Measurements from ENCODE around the gene ACSM6. TPM values are rescaled to one million over a fixed set of nuclear protein-coding genes. Genes with fewer than 3 reads are reported as not detected.

The ACSM6 gene
- total RNA-seq, 1 experiment from 2014 or later, result not detected

DNA sequence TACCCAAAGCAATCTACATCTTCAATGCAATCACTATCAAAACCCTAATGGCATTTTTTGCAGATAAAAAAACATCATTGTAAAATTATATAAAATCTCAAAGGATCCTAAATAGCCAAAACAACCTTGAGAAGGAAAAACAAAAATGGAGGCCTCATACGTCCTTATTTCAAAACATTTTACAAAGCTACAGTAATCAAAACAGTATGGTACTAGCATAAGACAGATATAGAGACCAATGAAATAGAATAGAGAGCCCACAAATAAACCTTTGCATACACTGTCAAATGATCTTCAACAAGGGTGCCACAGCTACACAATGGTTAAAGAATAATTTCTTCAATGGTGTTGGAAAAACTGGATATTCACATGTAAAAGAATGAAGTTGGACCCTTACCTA is 62.2 kb downstream of the ACSM6 start:
- TF ChIP-seq, protein P1, sequence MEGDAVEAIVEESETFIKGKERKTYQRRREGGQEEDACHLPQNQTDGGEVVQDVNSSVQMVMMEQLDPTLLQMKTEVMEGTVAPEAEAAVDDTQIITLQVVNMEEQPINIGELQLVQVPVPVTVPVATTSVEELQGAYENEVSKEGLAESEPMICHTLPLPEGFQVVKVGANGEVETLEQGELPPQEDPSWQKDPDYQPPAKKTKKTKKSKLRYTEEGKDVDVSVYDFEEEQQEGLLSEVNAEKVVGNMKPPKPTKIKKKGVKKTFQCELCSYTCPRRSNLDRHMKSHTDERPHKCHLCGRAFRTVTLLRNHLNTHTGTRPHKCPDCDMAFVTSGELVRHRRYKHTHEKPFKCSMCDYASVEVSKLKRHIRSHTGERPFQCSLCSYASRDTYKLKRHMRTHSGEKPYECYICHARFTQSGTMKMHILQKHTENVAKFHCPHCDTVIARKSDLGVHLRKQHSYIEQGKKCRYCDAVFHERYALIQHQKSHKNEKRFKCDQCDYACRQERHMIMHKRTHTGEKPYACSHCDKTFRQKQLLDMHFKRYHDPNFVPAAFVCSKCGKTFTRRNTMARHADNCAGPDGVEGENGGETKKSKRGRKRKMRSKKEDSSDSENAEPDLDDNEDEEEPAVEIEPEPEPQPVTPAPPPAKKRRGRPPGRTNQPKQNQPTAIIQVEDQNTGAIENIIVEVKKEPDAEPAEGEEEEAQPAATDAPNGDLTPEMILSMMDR (conservative IDR thresholded peaks at IDR 0.05; ENCODE audit: low read depth, low read length), result no peak
- TF ChIP-seq EZH2 (IDR thresholded peaks at IDR 0.05; ENCODE audit: borderline replicate concordance, low read depth, low read length, poor library complexity, severe bottlenecking), result no peak
- intact Hi-C loops (cut with micrococcal nuclease; ENCODE audit: unreplicated experiment), result no loop called here
- ChIA-PET POLR2A (ENCODE audit: low non-redundant PET) (no interaction called here), CTCF (no interaction called here)
- no TSS peak for BruUV-seq (replicated peaks)
- no peak overlapping the region for H3K27ac ChIP-seq (ENCODE audit: low read depth, low read length, poor library complexity, severe bottlenecking)
- no peak overlapping the region for H3K4me3 ChIP-seq (ENCODE audit: low read depth, low read length, poor library complexity, severe bottlenecking)
- no peaks in the 10 kb centered on the region for H3K4me1 ChIP-seq (ENCODE audit: insufficient read depth, low read length, poor library complexity, severe bottlenecking)
- no peak for DNase-seq (ENCODE audit: low spot score)
- no peaks in the 10 kb centered on the region for H3K36me3 ChIP-seq (ENCODE audit: insufficient read depth, low read length, poor library complexity, severe bottlenecking)
- H3K9me3 ChIP-seq (ENCODE audit: low read depth, low read length, poor library complexity, severe bottlenecking), result peaks cover 6% of the 10 kb centered on the region
- no peaks in the 10 kb centered on the region for H3K27me3 ChIP-seq (replicated peaks; ENCODE audit: insufficient read depth, low read depth, low read length, poor library complexity)

DNA sequence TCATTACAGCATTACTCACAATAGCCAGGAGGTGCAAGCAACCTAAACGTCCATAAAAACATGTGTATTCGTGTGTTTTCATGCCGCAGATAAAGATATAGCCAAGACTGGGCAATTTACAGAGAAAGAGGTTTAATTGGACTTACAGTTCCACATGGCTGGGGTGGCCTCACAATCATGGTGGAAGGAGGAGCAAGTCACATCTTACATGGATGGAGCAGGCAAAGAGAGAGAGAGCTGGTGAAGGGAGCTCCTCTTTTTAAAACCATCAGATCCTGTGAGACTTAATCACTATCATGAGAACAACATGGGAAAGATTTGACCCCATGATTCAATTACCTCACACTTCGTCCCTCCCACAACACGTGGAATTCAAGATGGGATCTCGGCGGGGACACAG is 63.8 kb downstream of the ACSM6 start:
- Histone ChIP-seq H3K36me3 (ENCODE audit: insufficient read depth, low read length, poor library complexity, severe bottlenecking) (no peaks in the 10 kb centered on the region), H3K27ac (ENCODE audit: low read depth, low read length, poor library complexity, severe bottlenecking) (no peak overlapping the region), H3K4me3 (ENCODE audit: low read depth, low read length, poor library complexity, severe bottlenecking) (no peak overlapping the region), H3K27me3 (replicated peaks; ENCODE audit: insufficient read depth, low read depth, low read length, poor library complexity) (no peaks in the 10 kb centered on the region), H3K4me1 (ENCODE audit: insufficient read depth, low read length, poor library complexity, severe bottlenecking) (no peaks in the 10 kb centered on the region), H3K9me3 (ENCODE audit: low read depth, low read length, poor library complexity, severe bottlenecking) (peaks cover 6% of the 10 kb centered on the region)
- DNase-seq (ENCODE audit: low spot score), result no peak
- no TSS peak for BruUV-seq (replicated peaks)
- POLR2A ChIA-PET (ENCODE audit: low non-redundant PET), result no interaction called here
- intact Hi-C loops (cut with micrococcal nuclease; ENCODE audit: unreplicated experiment), result no loop called here
- TF ChIP-seq, protein P1 (conservative IDR thresholded peaks at IDR 0.05; ENCODE audit: low read depth, low read length), result no peak
- TF ChIP-seq EZH2 (IDR thresholded peaks at IDR 0.05; ENCODE audit: borderline replicate concordance, low read depth, low read length, poor library complexity, severe bottlenecking), result no peak
- CTCF ChIA-PET, result no interaction called here

DNA sequence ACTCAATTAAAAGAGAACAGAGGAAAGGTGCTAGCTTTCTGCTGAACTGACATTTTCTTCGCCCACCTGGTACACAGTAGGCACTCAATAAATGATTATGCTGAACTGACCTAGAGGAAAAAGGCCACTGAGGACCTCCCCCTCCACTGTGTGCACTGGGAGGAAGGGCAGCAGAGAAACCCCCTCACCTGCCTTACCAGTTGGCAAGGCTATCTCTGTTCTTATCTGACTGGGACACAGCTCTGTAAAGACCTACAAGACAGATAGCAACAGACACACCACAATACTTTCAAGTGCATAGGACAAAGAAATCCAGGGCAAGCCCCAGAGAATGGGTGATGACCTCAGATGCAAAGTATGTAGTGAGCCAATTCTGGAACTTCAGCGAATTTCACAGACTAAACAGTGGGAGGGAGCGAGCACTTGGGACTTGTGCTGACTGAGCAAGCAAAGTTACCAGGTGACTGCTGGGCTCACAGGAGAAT is 66.4 kb downstream of the ACSM6 start:
- peak; percentile 26 for DNase-seq (ENCODE audit: low spot score)
- ChIA-PET POLR2A (ENCODE audit: low non-redundant PET) (no interaction called here), CTCF (no interaction called here)
- Histone ChIP-seq H3K27ac (ENCODE audit: low read depth, low read length, poor library complexity, severe bottlenecking) (no peak overlapping the region), H3K36me3 (ENCODE audit: insufficient read depth, low read length, poor library complexity, severe bottlenecking) (no peaks in the 10 kb centered on the region), H3K9me3 (ENCODE audit: low read depth, low read length, poor library complexity, severe bottlenecking) (peaks cover 6% of the 10 kb centered on the region), H3K4me3 (ENCODE audit: low read depth, low read length, poor library complexity, severe bottlenecking) (no peak overlapping the region), H3K4me1 (ENCODE audit: insufficient read depth, low read length, poor library complexity, severe bottlenecking) (no peaks in the 10 kb centered on the region), H3K27me3 (replicated peaks; ENCODE audit: insufficient read depth, low read depth, low read length, poor library complexity) (no peaks in the 10 kb centered on the region)
- no TSS peak for BruUV-seq (replicated peaks)
- intact Hi-C loops (cut with micrococcal nuclease; ENCODE audit: unreplicated experiment), result no loop called here
- TF ChIP-seq, protein P1 (conservative IDR thresholded peaks at IDR 0.05; ENCODE audit: low read depth, low read length), result no peak
- TF ChIP-seq EZH2 (IDR thresholded peaks at IDR 0.05; ENCODE audit: borderline replicate concordance, low read depth, low read length, poor library complexity, severe bottlenecking), result no peak

All from A673 (cell line).